Activated naive CD8-positive, alpha-beta T cell (primary cell): ENCODE measurements around the gene NRXN2.

Experiments used
- H3K27ac Mint-ChIP-seq: one replicate; pipeline ENCODE4 v1.8.0; 2021; ENCODE audit warnings: mixed read lengths
- H3K27me3 Mint-ChIP-seq: one replicate; pipeline ENCODE4 v1.8.0; 2021; ENCODE audit warnings: mixed read lengths
- H3K36me3 Mint-ChIP-seq: one replicate; pipeline ENCODE4 v1.8.0; 2021; ENCODE audit warnings: mixed read lengths
- H3K4me1 Mint-ChIP-seq: one replicate; pipeline ENCODE4 v1.8.0; 2021; ENCODE audit warnings: low read depth, mixed read lengths
- H3K4me3 Mint-ChIP-seq: one replicate; pipeline ENCODE4 v1.8.0; 2021; ENCODE audit warnings: mild to moderate bottlenecking, mixed read lengths
- H3K9me3 Mint-ChIP-seq: one replicate; pipeline ENCODE4 v1.8.0; 2021; ENCODE audit warnings: low read depth, mixed read lengths

Gene NRXN2

DNA sequence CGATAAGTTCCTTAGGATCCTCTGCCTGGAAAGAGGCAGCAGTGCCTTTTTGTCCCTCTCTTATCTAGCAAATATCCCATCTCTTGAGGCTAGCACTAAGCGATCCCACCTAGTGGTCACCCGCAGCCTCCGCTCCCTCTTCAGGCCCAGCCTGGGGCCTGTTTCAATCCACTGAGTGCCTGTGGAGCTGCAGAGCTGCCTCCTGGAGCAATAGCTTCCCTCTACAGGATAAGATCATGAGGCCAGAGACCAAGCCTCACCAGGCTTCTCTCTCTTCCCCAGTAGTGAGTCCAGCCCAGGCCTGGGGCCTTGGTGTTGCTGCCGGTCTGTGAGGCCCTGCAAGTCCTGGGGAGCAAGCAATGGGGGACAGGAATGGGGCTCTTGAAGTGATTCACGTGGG lies 66.1 kb downstream of the NRXN2 start:
- H3K36me3 Mint-ChIP-seq = no peaks in the 10 kb centered on the region
- H3K4me3 Mint-ChIP-seq = no peak overlapping the region
- no peak overlapping the region for H3K27ac Mint-ChIP-seq
- H3K27me3 Mint-ChIP-seq = no peaks in the 10 kb centered on the region
- no peaks in the 10 kb centered on the region for H3K9me3 Mint-ChIP-seq
- peaks cover 2% of the 10 kb centered on the region for H3K4me1 Mint-ChIP-seq

GRCh38 chr11:64655941-64656601 lies 66.9 kb downstream of the NRXN2 start:
- Mint-ChIP-seq H3K9me3 (no peaks in the 10 kb centered on the region), H3K36me3 (no peaks in the 10 kb centered on the region), H3K27ac (no peak overlapping the region), H3K4me1 (peaks cover 2% of the 10 kb centered on the region), H3K27me3 (no peaks in the 10 kb centered on the region), H3K4me3 (no peak overlapping the region)

DNA sequence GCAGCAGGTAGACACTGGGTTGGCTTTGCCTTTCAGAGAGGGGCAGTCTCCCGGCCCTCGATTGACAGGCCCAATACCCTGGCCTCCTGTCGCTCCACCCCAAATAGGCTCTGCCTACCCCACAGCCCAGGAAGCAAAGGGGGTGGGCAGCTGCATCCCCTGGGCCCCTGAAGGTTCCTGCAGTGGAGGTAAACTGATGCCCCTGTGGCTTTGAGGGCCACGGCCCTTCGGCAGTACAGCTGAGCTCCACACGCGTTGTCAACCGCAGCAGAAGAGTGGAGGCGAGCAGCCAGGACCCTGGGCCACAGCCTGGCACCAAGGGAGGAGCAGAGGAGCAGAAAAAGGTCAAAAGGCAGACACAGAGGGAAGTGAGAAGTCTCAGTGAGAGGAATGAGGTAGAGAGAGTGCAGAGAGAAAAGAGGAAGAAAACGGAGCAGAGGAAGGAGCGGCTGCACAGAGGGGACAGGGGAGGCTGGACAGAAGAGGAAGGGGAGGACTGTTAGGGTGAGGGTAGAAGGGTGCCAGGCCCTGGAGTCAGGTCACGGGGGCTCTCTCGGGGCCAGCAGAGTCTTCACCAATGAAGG lies 67.9 kb downstream of the NRXN2 start:
- no peaks in the 10 kb centered on the region for H3K9me3 Mint-ChIP-seq
- no peak overlapping the region for H3K4me3 Mint-ChIP-seq
- H3K27me3 Mint-ChIP-seq = no peaks in the 10 kb centered on the region
- H3K36me3 Mint-ChIP-seq = no peaks in the 10 kb centered on the region
- H3K4me1 Mint-ChIP-seq = peaks cover 2% of the 10 kb centered on the region
- H3K27ac Mint-ChIP-seq = no peak overlapping the region

DNA sequence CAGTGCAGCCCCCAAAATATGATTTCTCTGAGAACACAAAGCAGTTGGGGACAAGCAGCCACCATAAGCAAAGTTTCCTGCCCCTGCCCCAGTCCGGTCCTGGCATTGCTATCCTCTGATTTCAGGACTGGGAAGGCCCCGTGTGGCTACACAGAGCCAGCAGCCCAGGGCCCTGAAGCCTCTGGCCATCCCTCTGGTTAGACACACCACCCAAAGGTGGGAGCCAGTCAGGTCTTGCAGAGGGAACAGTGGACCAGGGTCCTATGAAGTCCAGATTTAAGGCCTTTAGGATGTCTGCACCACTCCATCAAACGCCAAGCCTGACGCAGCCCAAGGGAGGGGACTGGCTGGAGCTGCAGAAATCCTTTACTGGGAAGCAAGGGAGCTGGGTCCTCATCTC lies 68.6 kb downstream of the NRXN2 start:
- H3K4me3 Mint-ChIP-seq = no peak overlapping the region

DNA sequence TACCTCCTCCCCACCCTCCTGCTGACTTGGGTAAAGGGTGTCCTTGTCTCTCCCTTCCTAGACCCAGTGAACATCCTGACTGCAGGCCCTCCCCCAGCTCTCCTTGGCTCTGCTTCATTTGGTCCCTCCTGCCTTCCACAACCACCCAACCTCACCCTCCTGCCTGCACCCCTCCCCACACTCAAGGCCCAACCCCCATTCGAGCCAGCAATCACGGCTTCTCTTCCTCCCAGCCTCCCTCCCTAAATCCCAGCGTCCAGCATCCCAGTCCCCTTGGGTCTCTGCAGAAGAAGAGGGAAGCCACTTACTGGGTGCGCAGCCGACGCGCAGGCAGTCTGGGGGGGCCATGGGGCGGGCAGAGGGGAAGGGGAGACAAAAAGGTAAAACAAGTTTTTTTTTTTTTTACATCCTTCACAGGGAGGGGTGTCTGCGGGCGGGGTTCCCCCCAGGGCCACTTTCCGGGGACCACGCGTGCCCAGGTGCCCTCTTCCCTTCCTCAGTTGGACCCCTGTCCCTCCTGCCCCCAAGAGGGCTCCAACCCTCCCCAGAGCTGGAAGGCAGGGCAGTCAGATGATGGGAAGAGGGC lies 69.5 kb downstream of the NRXN2 start:
- no peaks in the 10 kb centered on the region for H3K9me3 Mint-ChIP-seq
- no peak overlapping the region for H3K27ac Mint-ChIP-seq
- no peaks in the 10 kb centered on the region for H3K36me3 Mint-ChIP-seq
- no peak overlapping the region for H3K4me3 Mint-ChIP-seq
- H3K27me3 Mint-ChIP-seq = peaks cover 3% of the 10 kb centered on the region
- H3K4me1 Mint-ChIP-seq = peaks cover 2% of the 10 kb centered on the region

More for the DNA sequence above, 68.6 kb downstream of the NRXN2 start:
- Mint-ChIP-seq H3K36me3 (no peaks in the 10 kb centered on the region), H3K9me3 (no peaks in the 10 kb centered on the region), H3K27ac (no peak overlapping the region), H3K4me1 (peaks cover 2% of the 10 kb centered on the region), H3K27me3 (no peaks in the 10 kb centered on the region)

DNA sequence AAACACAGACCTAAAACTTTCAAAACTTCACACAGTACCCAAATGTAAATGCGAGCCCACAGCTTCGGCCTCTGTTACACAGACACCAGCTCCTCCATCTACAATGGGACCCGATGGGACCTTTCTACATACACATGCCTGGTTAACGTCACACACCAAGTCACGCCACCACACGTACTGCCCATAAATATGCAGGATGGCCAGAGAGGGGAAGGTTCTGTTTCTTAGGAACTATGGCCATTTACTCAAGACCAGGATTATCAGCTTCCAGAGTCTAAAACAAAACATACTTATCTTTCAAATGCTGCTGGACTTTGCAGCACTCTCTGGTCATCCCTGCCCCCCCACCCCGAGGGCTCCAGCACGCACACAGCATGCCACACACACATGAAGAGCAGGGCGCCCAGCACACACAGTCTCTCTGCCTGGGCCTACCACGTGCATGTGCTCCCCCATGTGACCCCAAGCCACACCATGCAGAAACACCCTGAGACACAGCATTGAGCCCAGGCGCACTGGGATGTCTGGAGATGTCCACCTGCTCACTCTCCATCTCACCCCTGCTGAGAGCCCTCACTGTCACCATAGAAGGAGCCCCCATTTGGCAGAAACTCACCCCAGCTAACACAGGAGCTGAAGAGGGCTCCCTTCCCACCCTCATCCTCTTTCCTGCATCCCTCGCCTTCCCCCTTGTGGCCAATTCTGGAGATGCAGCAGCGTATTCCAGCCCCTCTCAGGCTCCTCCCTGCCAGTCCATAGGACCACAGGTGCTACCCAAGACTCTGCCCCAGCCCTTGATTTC lies 70.2 kb downstream of the NRXN2 start:
- Mint-ChIP-seq H3K36me3 (no peaks in the 10 kb centered on the region), H3K4me1 (peaks cover 2% of the 10 kb centered on the region), H3K9me3 (no peaks in the 10 kb centered on the region), H3K27ac (no peak overlapping the region), H3K4me3 (no peak overlapping the region), H3K27me3 (peaks cover 3% of the 10 kb centered on the region)

DNA sequence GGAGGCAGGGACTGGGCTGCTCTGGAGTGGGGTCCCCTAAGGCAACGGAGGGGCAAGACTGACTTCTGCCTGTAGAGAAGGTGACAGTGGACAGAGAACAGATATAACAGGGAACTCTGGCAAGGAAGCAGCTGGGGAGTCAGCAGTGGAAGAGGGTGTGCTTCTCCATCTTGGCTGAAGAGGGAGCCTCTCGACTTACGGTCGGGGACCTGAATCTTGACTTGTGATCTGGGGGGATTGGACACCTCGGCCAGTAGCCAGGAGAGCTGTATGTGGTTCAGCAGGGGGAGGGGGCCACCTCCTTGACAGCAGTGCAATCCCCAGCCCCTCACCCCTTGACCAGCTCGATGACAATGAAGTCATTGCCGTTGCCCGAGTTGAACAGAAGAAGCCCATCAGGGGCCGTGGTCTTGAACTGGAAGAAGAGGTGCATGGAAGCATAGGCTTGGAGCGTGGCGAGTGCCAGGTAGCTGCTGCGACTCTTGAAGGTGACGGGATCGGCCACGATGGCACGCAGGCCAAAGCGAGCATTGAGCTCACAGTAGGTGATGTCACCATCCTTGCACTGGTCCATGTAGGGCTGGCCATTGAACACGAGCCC lies 72.0 kb downstream of the NRXN2 start:
- no peak overlapping the region for H3K27ac Mint-ChIP-seq
- no peaks in the 10 kb centered on the region for H3K9me3 Mint-ChIP-seq
- H3K36me3 Mint-ChIP-seq = no peaks in the 10 kb centered on the region
- no peak overlapping the region for H3K4me3 Mint-ChIP-seq
- peaks cover 5% of the 10 kb centered on the region for H3K27me3 Mint-ChIP-seq
- peaks cover 2% of the 10 kb centered on the region for H3K4me1 Mint-ChIP-seq

DNA sequence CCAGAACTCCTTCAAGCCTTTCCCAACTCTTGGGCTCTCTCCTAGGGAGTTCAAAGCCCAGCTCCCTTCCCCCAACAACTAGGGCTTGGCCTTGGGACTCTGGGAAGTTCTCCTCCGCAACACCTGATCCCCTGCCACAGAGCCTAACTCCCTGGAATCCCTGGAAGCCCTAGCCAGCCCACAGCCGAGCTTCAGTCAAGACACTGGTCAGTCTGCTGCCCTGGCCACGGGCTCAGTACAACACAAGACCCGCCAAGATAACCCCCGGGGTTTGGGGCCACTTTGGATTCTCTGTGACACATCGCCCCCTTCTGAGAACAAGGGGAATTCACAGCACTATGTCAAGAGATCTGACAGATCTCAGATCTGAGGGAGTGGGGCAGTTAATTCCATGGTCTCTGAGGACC lies 73.7 kb downstream of the NRXN2 start:
- Mint-ChIP-seq H3K4me3 (no peak overlapping the region), H3K36me3 (no peaks in the 10 kb centered on the region), H3K27ac (no peak overlapping the region), H3K9me3 (no peaks in the 10 kb centered on the region), H3K4me1 (peaks cover 3% of the 10 kb centered on the region), H3K27me3 (peaks cover 8% of the 10 kb centered on the region)

DNA sequence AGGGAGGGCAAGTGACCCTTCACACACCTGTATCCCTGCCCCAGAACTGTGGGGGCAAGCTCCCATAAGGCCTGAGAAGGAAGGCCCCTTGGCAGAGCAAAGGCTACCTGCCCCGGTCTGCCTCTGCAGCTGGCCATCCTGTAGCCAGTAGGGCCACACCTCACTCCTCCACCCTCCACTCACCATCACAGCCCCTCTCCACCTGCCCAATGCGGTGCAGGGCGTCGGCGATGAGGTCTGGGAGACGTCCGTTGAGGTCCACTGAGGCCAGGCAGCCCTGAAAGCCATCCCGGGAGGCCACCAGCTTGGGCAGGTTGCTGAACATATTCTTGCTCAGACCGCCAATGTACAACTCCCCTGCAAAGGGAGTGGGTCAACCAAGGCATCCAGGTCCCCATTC lies 74.4 kb downstream of the NRXN2 start:
- Mint-ChIP-seq H3K27me3 (peaks cover 13% of the 10 kb centered on the region), H3K9me3 (no peaks in the 10 kb centered on the region), H3K4me3 (no peak overlapping the region), H3K36me3 (no peaks in the 10 kb centered on the region), H3K27ac (no peak overlapping the region), H3K4me1 (peaks cover 6% of the 10 kb centered on the region)

- Mint-ChIP-seq H3K4me3 (no peak overlapping the region), H3K4me1 (peaks cover 5% of the 10 kb centered on the region), H3K36me3 (no peaks in the 10 kb centered on the region), H3K27ac (no peak overlapping the region), H3K27me3 (peaks cover 13% of the 10 kb centered on the region), H3K9me3 (no peaks in the 10 kb centered on the region)
Measured at GRCh38 chr11:64647019-64647779, 75.8 kb downstream of the NRXN2 start.

- Mint-ChIP-seq H3K36me3 (no peaks in the 10 kb centered on the region), H3K9me3 (no peaks in the 10 kb centered on the region), H3K4me3 (no peak overlapping the region), H3K27ac (no peak overlapping the region), H3K27me3 (peaks cover 13% of the 10 kb centered on the region), H3K4me1 (peaks cover 5% of the 10 kb centered on the region)
Measured at GRCh38 chr11:64644647-64645275, 78.2 kb downstream of the NRXN2 start.

DNA sequence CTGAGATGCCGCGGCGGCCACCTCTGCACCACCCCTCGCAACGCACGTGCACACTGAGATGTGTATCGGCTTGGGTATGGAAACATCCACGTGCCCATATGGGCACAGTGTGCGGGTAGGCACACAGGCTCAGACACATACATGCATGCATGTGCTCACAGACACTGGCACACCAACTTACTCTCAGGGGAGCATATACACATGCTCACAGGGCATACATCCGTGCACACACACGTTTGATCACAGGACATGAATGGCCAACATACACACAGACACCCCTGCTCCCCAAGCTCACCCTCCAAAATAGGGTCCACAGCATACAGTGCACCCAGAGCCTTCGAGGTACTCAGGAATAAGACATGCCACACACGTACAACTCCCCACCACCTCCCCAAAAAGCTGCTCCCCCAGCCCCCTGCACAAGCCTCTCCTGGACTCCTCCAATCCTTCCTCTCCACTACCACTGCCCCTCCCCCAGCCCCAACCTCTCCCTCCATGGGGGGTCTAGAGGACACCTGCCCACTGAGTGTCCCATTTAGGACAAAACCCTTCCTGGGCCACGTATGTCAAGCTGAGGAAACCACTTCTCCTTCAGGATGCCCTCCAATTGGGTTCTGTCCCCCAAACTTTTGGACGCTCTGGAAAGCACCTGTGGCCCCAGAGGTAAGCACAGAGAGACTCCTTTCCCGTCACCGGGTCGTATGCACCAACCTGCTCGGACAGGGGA lies 78.9 kb downstream of the NRXN2 start:
- H3K4me3 Mint-ChIP-seq = peak overlapping the region; percentile 69
- no peak overlapping the region for H3K27ac Mint-ChIP-seq
- peaks cover 11% of the 10 kb centered on the region for H3K27me3 Mint-ChIP-seq
- peaks cover 5% of the 10 kb centered on the region for H3K4me1 Mint-ChIP-seq
- no peaks in the 10 kb centered on the region for H3K9me3 Mint-ChIP-seq
- no peaks in the 10 kb centered on the region for H3K36me3 Mint-ChIP-seq

GRCh38 chr11:64643256-64643881 lies 79.6 kb downstream of the NRXN2 start:
- Mint-ChIP-seq H3K4me1 (peaks cover 5% of the 10 kb centered on the region), H3K27ac (no peak overlapping the region), H3K4me3 (no peak overlapping the region), H3K36me3 (no peaks in the 10 kb centered on the region), H3K27me3 (peaks cover 11% of the 10 kb centered on the region), H3K9me3 (no peaks in the 10 kb centered on the region)
